AG04450 (cell line): Measurements from ENCODE around the gene MYL9. TPM values are rescaled to one million over a fixed set of nuclear protein-coding genes. Genes with fewer than 3 reads are reported as not detected.

Experiments
- CTCF ChIA-PET: fragments of 300-600, 350-600 bp; formaldehyde crosslinking; extraction: SDS; loops from one replicate; lab custom pipeline; 2022; ENCODE audit warnings: antibody characterized with exemption, inconsistent platforms; lab: Charles Lee
- POLR2A ChIA-PET: fragments of 350-600 bp; formaldehyde crosslinking; extraction: SDS; loops from one replicate; lab custom pipeline; 2021; ENCODE audit warnings: antibody characterized with exemption, inconsistent platforms; lab: Yijun Ruan, JAX
- DNase-seq: peaks from one replicate; pipeline ENCODE4 v3.0.0-alpha.2; 2011; ENCODE audit warnings: low read depth, low spot score
- H3K27ac ChIP-seq: one replicate; pipeline ENCODE4 v1.5.1; 2012; ENCODE audit warnings: low read depth, low read length, control low read depth
- H3K27me3 ChIP-seq: one replicate; pipeline ENCODE4 v1.6.0; 2012; ENCODE audit warnings: low read length; ENCODE audit not compliant: control insufficient read depth, insufficient read depth
- H3K4me3 ChIP-seq: 2 replicates; pipeline ENCODE4 v1.5.1; 2011; ENCODE audit warnings: mild to moderate bottlenecking, low read depth, low read length, control low read depth
- H3K9me3 ChIP-seq: 2 replicates; pipeline ENCODE4 v1.5.1; 2012; ENCODE audit warnings: low read length; ENCODE audit not compliant: control insufficient read depth, insufficient read depth
- polyA plus RNA-seq: library from polyadenylated mRNA; depleted of rRNA; stranded (reverse); fragments of >200 nt; gene quantifications from 2 replicates; pipeline ENCODE4 v1.2.3, GENCODE V29; 2011
- TF ChIP-seq, protein P1 (sequence below): IDR thresholded peaks from 2 replicates; pipeline ENCODE4 v1.5.1; 2011; ENCODE audit warnings: low read depth, low read length, control low read depth, inconsistent platforms

Gene MYL9
- polyA plus RNA-seq, 1 experiment, result 273 TPM

DNA sequence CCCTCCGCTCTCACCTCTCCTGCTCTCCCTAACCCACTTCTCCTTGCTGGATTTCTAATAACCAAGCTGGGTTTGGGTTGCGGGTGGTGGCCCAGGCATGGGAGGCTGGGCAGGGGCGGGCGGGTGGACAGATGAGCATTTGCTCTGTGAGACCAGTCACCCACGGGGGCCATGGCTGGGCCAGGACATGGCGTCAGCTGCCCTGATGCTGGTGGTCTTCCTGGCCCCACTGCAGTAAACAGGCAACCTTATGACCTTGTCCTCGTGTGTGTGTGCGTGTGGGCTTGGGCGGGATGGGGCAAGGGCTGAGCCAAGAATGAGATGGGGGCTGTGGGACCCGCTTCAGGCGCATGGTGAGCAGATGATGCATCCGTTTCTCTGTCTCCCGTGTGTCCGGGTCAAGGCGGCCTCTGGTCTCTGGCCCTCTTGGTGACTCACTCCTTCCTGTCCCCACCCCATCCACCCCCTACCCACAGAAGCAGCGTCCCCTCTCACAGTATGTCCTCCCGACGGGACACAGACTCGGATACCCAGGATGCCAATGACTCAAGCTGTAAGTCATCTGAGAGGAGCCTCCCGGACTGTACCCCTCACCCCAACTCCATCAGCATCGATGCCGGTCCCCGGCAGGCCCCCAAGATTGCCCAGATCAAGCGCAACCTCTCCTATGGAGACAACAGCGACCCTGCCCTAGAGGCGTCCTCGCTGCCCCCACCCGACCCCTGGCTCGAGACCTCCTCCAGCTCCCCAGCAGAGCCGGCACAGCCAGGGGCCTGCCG, 41.4 kb upstream of the MYL9 start:
- Histone ChIP-seq H3K9me3 (no peaks in the 10 kb centered on the region; the same call in 1 of the 2 replicates), H3K27me3 (no peaks in the 10 kb centered on the region), H3K27ac (no peak overlapping the region), H3K4me3 (no peak overlapping the region)
- POLR2A ChIA-PET, result interaction anchor here (0.6 kb wide), 1 partner anchor 36 kb away, joined by 3 read pairs; no protein-coding TSS in a partner anchor
- TF ChIP-seq, protein P1, sequence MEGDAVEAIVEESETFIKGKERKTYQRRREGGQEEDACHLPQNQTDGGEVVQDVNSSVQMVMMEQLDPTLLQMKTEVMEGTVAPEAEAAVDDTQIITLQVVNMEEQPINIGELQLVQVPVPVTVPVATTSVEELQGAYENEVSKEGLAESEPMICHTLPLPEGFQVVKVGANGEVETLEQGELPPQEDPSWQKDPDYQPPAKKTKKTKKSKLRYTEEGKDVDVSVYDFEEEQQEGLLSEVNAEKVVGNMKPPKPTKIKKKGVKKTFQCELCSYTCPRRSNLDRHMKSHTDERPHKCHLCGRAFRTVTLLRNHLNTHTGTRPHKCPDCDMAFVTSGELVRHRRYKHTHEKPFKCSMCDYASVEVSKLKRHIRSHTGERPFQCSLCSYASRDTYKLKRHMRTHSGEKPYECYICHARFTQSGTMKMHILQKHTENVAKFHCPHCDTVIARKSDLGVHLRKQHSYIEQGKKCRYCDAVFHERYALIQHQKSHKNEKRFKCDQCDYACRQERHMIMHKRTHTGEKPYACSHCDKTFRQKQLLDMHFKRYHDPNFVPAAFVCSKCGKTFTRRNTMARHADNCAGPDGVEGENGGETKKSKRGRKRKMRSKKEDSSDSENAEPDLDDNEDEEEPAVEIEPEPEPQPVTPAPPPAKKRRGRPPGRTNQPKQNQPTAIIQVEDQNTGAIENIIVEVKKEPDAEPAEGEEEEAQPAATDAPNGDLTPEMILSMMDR, result no peak
- CTCF ChIA-PET, result interaction anchor here (0.5 to 0.8 kb wide), 3 partner anchors 8 to 242 kb away, joined by 3 to 4 read pairs (median 3); no protein-coding TSS in a partner anchor
- DNase-seq, result no peak

DNA sequence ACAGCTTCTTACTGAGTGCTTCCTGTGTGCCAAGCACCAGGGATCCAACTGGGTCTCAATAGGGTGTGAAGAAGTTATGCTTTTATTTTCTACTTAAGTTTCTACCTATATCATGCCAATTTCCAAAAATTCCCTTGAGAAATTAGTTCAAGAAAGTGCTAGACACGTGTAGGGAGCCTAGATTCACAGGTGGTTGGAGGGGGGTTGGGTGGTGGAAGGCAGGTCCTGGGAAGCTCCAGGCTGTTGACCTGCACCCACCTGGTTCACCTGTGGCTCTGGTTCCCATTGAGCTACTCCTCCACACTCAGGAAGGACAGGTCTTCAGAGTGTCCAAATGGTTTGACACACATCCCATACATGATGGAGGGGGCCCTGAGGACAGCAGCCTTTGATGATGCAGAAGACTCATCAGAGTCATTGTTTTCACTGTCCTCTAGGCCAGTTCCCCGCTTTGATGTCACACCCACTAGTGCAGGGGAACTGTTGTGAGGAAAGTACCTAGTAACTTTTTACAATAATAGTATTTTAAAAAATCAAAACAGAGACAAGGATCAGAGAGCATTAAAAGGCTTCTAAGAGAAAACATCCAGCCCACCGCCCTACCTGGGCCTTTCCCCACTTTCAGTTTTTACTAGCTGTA, 39.8 kb upstream of the MYL9 start:
- POLR2A ChIA-PET, result no interaction called here
- H3K9me3 ChIP-seq, result no peaks in the 10 kb centered on the region; the same call in 1 of the 2 replicates
- H3K27me3 ChIP-seq, result no peaks in the 10 kb centered on the region
- H3K27ac ChIP-seq, result no peak overlapping the region
- no peak overlapping the region for H3K4me3 ChIP-seq
- CTCF ChIA-PET, result interaction anchor here (0.7 kb wide), 1 partner anchor 29 kb away, joined by 4 read pairs; no protein-coding TSS in a partner anchor
- TF ChIP-seq, protein P1, result no peak
- DNase-seq, result no peak

DNA sequence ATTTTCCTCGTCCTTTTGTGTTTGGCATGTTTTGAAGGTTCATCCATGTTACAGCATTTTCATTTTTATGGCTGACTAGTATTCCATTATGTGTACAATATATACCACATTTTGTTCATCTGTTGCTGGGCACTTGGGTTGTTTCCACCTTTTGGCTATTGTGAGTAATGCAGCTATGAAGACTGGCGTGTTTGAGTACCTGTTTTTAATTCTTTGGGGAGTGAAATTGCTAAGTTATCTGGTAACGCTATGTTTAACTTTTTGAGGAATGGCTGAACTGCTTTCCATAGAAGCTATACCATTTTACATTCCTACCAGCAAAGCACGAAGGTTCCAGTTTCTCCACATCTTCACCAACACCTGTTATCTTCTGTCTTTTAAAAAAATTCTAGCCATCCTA, 37.0 kb upstream of the MYL9 start:
- Histone ChIP-seq H3K27ac (no peak overlapping the region), H3K27me3 (no peaks in the 10 kb centered on the region), H3K9me3 (no peaks in the 10 kb centered on the region; the same call in 1 of the 2 replicates), H3K4me3 (no peak overlapping the region)
- no peak for DNase-seq
- ChIA-PET CTCF (no interaction called here), POLR2A (no interaction called here)
- TF ChIP-seq, protein P1, result peak; percentile 17; the same call in 1 of the 2 replicates

DNA sequence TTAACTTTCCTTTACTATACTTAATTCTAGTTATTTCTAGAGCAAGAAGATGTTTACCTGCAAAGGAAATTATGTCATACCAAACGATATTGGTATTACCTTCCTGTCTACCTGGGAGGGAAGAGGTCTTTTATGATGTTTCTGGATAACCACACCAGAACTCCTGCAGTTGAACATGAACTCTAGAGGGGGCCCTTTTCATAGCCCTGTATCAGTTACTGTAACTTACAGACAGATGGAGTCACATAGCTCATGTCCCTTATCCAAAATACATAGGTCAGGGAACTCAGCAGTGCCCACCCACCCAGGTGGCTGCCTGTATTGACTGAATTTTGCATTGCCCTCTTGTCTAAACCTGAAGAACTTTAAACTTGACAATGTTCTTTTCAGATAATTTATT, 35.1 kb upstream of the MYL9 start:
- DNase-seq, result no peak
- ChIA-PET POLR2A (no interaction called here), CTCF (no interaction called here)
- no peaks in the 10 kb centered on the region for H3K27me3 ChIP-seq
- H3K4me3 ChIP-seq, result no peak overlapping the region
- H3K9me3 ChIP-seq, result no peaks in the 10 kb centered on the region
- TF ChIP-seq, protein P1, result peak; percentile 42
- no peak overlapping the region for H3K27ac ChIP-seq

DNA sequence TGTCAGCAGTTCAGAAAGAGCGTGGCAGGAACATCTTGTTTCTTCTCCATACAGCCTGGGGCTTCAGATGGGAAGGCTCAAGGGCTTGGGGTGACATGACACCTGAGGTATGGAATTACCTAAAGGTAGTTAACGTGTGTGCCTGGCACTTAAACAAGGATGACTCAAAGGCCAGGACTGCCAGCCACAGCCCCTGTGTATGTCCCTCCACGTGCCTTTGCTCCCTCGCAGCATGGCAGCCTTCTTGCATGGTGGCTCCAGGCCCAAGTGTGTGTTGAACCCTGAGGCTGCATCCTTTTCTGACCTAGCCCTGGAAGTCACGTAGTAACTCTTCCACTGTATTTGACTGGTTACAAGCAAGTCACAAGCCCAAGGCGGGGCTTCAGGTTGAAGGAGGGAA, 33.6 kb upstream of the MYL9 start:
- no peak overlapping the region for H3K4me3 ChIP-seq
- TF ChIP-seq, protein P1, result no peak
- CTCF ChIA-PET, result no interaction called here

More for the DNA sequence above, 33.6 kb upstream of the MYL9 start:
- no peak for DNase-seq
- POLR2A ChIA-PET, result no interaction called here
- H3K27me3 ChIP-seq, result no peaks in the 10 kb centered on the region
- H3K27ac ChIP-seq, result no peak overlapping the region
- H3K9me3 ChIP-seq, result no peaks in the 10 kb centered on the region
